HEK293T (cell line): ENCODE measurements around the gene TULP1.

ENCODE experiments used
- ELF4 ChIP-seq: fragments of 450-650 bp; IDR thresholded peaks from 2 replicates; pipeline ENCODE4 v1.6.1; 2017; ENCODE audit warnings: antibody characterized with exemption
- FOXK2 ChIP-seq: fragments of 450-650 bp; IDR thresholded peaks from 2 replicates; pipeline ENCODE4 v1.6.1; 2016; ENCODE audit warnings: mild to moderate bottlenecking
- SP1 ChIP-seq: fragments of 450-650 bp; IDR thresholded peaks from 2 replicates; pipeline ENCODE4 v1.6.1; 2017
- SUZ12 ChIP-seq: fragments of 450-650 bp; IDR thresholded peaks from 2 replicates; pipeline ENCODE4 v1.6.1; 2016; ENCODE audit warnings: mild to moderate bottlenecking
- TARDBP ChIP-seq: fragments of 450-650 bp; IDR thresholded peaks from 2 replicates; pipeline ENCODE4 v1.6.1; 2016
- TF ChIP-seq, protein P1 (sequence below): fragments of 450-650 bp; IDR thresholded peaks from 2 replicates; pipeline ENCODE4 v1.6.1; 2016

DNA sequence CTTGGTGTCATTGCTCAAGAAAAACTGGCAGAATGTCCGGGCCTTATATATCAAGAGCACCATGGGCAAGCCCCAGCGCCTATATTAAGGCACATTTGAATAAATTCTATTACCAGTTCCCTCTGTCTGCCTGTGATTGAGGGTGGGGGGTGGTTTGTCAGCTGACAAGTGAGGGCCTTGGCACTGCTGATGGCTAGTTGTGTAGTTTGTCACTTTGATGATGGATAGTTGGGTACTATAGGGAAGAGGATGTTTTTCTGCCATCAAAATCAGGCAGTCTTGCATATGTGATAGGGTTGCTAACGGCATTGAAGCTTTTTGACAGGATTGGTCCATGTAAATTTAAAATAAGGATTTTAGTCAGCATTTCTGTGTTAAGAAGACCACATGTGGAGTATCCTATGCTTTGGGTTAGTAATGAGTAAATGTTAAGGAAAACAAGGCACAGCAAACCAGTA lies 42.0 kb downstream of the TULP1 start:
- TF ChIP-seq TARDBP (no peak), FOXK2 (no peak), SP1 (no peak), ELF4 (no peak), SUZ12 (no peak)
- TF ChIP-seq, protein P1, sequence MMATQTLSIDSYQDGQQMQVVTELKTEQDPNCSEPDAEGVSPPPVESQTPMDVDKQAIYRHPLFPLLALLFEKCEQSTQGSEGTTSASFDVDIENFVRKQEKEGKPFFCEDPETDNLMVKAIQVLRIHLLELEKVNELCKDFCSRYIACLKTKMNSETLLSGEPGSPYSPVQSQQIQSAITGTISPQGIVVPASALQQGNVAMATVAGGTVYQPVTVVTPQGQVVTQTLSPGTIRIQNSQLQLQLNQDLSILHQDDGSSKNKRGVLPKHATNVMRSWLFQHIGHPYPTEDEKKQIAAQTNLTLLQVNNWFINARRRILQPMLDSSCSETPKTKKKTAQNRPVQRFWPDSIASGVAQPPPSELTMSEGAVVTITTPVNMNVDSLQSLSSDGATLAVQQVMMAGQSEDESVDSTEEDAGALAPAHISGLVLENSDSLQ = peak; percentile 65
